GM23338 (cell line): ENCODE data around the gene ITPRID1. TPM values are rescaled to one million over a fixed set of nuclear protein-coding genes. Genes with fewer than 3 reads are reported as not detected.

Experiments used
- ATAC-seq: fragments of 200-7000 bp; cut with Tn5 transposase; 3 replicates; pipeline ENCODE4 v1.9.1; 2020
- DNase-seq: peaks from one replicate; pipeline ENCODE4 v3.0.0-alpha.2; 2015; ENCODE audit warnings: low spot score
- H2AFZ ChIP-seq: fragments of 200-600 bp; sonication (generic); 2 replicates; pipeline ENCODE4 v1.8.0; 2016; ENCODE audit warnings: antibody characterized with exemption, mild to moderate bottlenecking, moderate library complexity
- H3F3A ChIP-seq: fragments of 200-600 bp; sonication (generic); replicated peaks from 2 replicates; pipeline ENCODE4 v1.8.0; 2017; ENCODE audit warnings: antibody characterized with exemption, mixed run types, low read depth
- H3K27ac ChIP-seq: fragments of 200-600 bp; sonication (generic); 2 replicates; pipeline ENCODE4 v1.6.1; 2016; ENCODE audit warnings: low read depth
- H3K27me3 ChIP-seq: fragments of 200-600 bp; sonication (generic); 2 replicates; pipeline ENCODE4 v1.8.0; 2016; ENCODE audit warnings: mild to moderate bottlenecking, mixed run types, moderate library complexity; ENCODE audit not compliant: insufficient read depth
- H3K36me3 ChIP-seq: fragments of 200-600 bp; sonication (generic); 2 replicates; pipeline ENCODE4 v1.8.0; 2016; ENCODE audit warnings: mild to moderate bottlenecking; ENCODE audit not compliant: insufficient read depth
- H3K4me1 ChIP-seq: fragments of 200-600 bp; sonication (generic); 2 replicates; pipeline ENCODE4 v1.8.0; 2016; ENCODE audit warnings: mild to moderate bottlenecking, moderate library complexity; ENCODE audit not compliant: insufficient read depth
- H3K4me2 ChIP-seq: fragments of 200-600 bp; sonication (generic); 2 replicates; pipeline ENCODE4 v1.7.1; 2017; ENCODE audit warnings: mixed run types
- H3K4me3 ChIP-seq: fragments of 200-600 bp; sonication (generic); 2 replicates; pipeline ENCODE4 v1.6.1; 2016; ENCODE audit warnings: mixed run types
- H3K79me2 ChIP-seq: fragments of 200-600 bp; sonication (generic); replicated peaks from 2 replicates; pipeline ENCODE4 v1.8.0; 2017; ENCODE audit warnings: mild to moderate bottlenecking; ENCODE audit not compliant: insufficient read depth
- H3K9me2 ChIP-seq: fragments of 200-600 bp; sonication (generic); 2 replicates; pipeline ENCODE4 v1.8.0; 2017; ENCODE audit not compliant: insufficient read depth
- H4K20me1 ChIP-seq: fragments of 200-600 bp; sonication (generic); replicated peaks from 2 replicates; pipeline ENCODE4 v1.8.0; 2017; ENCODE audit warnings: mild to moderate bottlenecking; ENCODE audit not compliant: insufficient read depth
- H3K27ac Mint-ChIP-seq: 2 replicates; pipeline ENCODE4 v1.8.0; 2020; ENCODE audit warnings: inconsistent platforms, mild to moderate bottlenecking, moderate library complexity, mixed read lengths
- H3K27me3 Mint-ChIP-seq: 3 replicates; pipeline ENCODE4 v1.8.0; 2022; ENCODE audit warnings: low read depth, mild to moderate bottlenecking, moderate library complexity, mixed read lengths, inconsistent platforms; ENCODE audit not compliant: insufficient read depth, poor library complexity
- H3K36me3 Mint-ChIP-seq: 3 replicates; pipeline ENCODE4 v1.8.0; 2021; ENCODE audit warnings: low read depth, mild to moderate bottlenecking, inconsistent platforms, moderate library complexity, mixed read lengths
- H3K4me1 Mint-ChIP-seq: 3 replicates; pipeline ENCODE4 v1.8.0; 2020; ENCODE audit warnings: mild to moderate bottlenecking, inconsistent platforms, mixed read lengths
- H3K4me3 Mint-ChIP-seq: 3 replicates; pipeline ENCODE4 v1.8.0; 2021; ENCODE audit warnings: moderate library complexity, mild to moderate bottlenecking, inconsistent platforms, mixed read lengths
- H3K9me3 Mint-ChIP-seq: 3 replicates; pipeline ENCODE4 v1.8.0; 2020; ENCODE audit warnings: moderate library complexity, mild to moderate bottlenecking, inconsistent platforms, mixed read lengths
- ETS1 ChIP-seq: IDR thresholded peaks from 2 replicates; pipeline ENCODE4 v1.6.1; 2016; ENCODE audit warnings: antibody characterized with exemption
- EZH2 ChIP-seq: fragments of 200-600 bp; sonication (generic); IDR thresholded peaks from one replicate; pipeline ENCODE4 v1.8.0; 2017; ENCODE audit warnings: antibody characterized with exemption, mild to moderate bottlenecking, low read depth; ENCODE audit not compliant: unreplicated experiment
- EZH2phosphoT487 ChIP-seq: fragments of 200-600 bp; sonication (generic); IDR thresholded peaks from one replicate; pipeline ENCODE4 v1.8.1; 2018; ENCODE audit warnings: antibody characterized with exemption; ENCODE audit not compliant: unreplicated experiment
- NANOG ChIP-seq: IDR thresholded peaks from 2 replicates; pipeline ENCODE4 v1.6.1; 2016; ENCODE audit warnings: antibody characterized with exemption, borderline replicate concordance
- POLR2AphosphoS5 ChIP-seq: IDR thresholded peaks from 2 replicates; pipeline ENCODE4 v1.6.1; 2016; ENCODE audit warnings: antibody characterized with exemption, low read depth
- REST ChIP-seq: IDR thresholded peaks from one replicate; pipeline ENCODE4 v1.6.1; 2018; ENCODE audit warnings: antibody characterized with exemption; ENCODE audit not compliant: unreplicated experiment
- ZNF331 ChIP-seq: fragments of 250-450 bp; sonication (Bioruptor Pico); IDR thresholded peaks from 2 replicates; pipeline ENCODE4 v1.5.0; 2020; ENCODE audit warnings: low read depth, mild to moderate bottlenecking, moderate library complexity
- ZNF462 ChIP-seq: fragments of 250-450 bp; sonication (Bioruptor Pico); IDR thresholded peaks from 2 replicates; pipeline ENCODE4 v1.5.0; 2020; ENCODE audit warnings: mild to moderate bottlenecking, moderate library complexity
- polyA plus RNA-seq: library from polyadenylated mRNA; unstranded; fragments of >200 nt; fragmentation: Nextera tagmentation; extraction: Ambion mirVana; gene quantifications from 2 replicates; pipeline ENCODE4 v1.2.1, GENCODE V29; 2016
- total RNA-seq: library from RNA; depleted of rRNA; stranded (reverse); fragments of >200 nt; shearing (Covaris generic); gene quantifications from 2 replicates; pipeline ENCODE4 v1.2.3, GENCODE V29; 2014

ITPRID1 gene
- total and polyA plus RNA-seq, 2 experiments from 2014 or later = 0.05 to 0.45 TPM

GRCh38 chr7:31518766-31519165 is 4.9 kb downstream of the ITPRID1 start:
- no peaks in the 10 kb centered on the region for H3K4me1 Mint-ChIP-seq
- Histone ChIP-seq H3K4me2 (no peak overlapping the region), H4K20me1 (no peaks in the 10 kb centered on the region), H3K36me3 (no peaks in the 10 kb centered on the region), H3K4me1 (no peaks in the 10 kb centered on the region), H3K27me3 (no peaks in the 10 kb centered on the region), H3F3A (no peaks in the 10 kb centered on the region), H3K79me2 (no peaks in the 10 kb centered on the region), H3K27ac (no peak overlapping the region), H3K4me3 (no peak overlapping the region), H2AFZ (no peak overlapping the region), H3K9me2 (peaks cover 12% of the 10 kb centered on the region; the same call in 1 of the 2 replicates)
- peaks cover 7% of the 10 kb centered on the region; the same call in 1 of the 3 replicates for H3K36me3 Mint-ChIP-seq
- no peak for TF ChIP-seq EZH2phosphoT487
- TF ChIP-seq ETS1 = no peak
- no peak for TF ChIP-seq NANOG
- ATAC-seq (no peak), DNase-seq (no peak)
- no peak overlapping the region for H3K27ac Mint-ChIP-seq
- H3K9me3 Mint-ChIP-seq = peaks cover 18% of the 10 kb centered on the region; the same call in 2 of the 3 replicates
- peaks cover 2% of the 10 kb centered on the region for H3K27me3 Mint-ChIP-seq
- H3K4me3 Mint-ChIP-seq = no peak overlapping the region

- peaks cover 2% of the 10 kb centered on the region for H3K27me3 Mint-ChIP-seq
- no peak for TF ChIP-seq EZH2
- TF ChIP-seq ZNF331 = no peak
- TF ChIP-seq ZNF462 (CRISPR knock-in tag) = no peak
- TF ChIP-seq REST = no peak
- TF ChIP-seq EZH2phosphoT487 = no peak
- TF ChIP-seq POLR2AphosphoS5 = no peak
These were observed 7.6 kb downstream of the ITPRID1 start for GRCh38 chr7:31521336-31522010.

More at GRCh38 chr7:31521336-31522010, 7.6 kb downstream of the ITPRID1 start:
- Histone ChIP-seq H3K4me2 (no peak overlapping the region), H3K4me1 (no peaks in the 10 kb centered on the region), H2AFZ (no peak overlapping the region), H3K9me2 (peaks cover 16% of the 10 kb centered on the region; the same call in 1 of the 2 replicates), H3K27me3 (no peaks in the 10 kb centered on the region), H3K36me3 (no peaks in the 10 kb centered on the region), H3K27ac (no peak overlapping the region), H3K4me3 (no peak overlapping the region), H3F3A (no peaks in the 10 kb centered on the region), H3K79me2 (no peaks in the 10 kb centered on the region), H4K20me1 (no peaks in the 10 kb centered on the region)
- Mint-ChIP-seq H3K9me3 (peaks cover 6% of the 10 kb centered on the region; the same call in 2 of the 3 replicates), H3K27ac (no peak overlapping the region), H3K4me1 (no peaks in the 10 kb centered on the region), H3K36me3 (peaks cover 3% of the 10 kb centered on the region; the same call in 1 of the 3 replicates), H3K4me3 (no peak overlapping the region)
- no peak for DNase-seq
- no peak for ATAC-seq
